Endothelial cell of umbilical vein (primary cell): ENCODE measurements around the gene KLHDC1.

Experiments used
- CTCF ChIP-seq, 2 donors: IDR thresholded peaks; 1 replicate in 1 of 2; 2 replicates in 1 of 2; pipeline ENCODE4 v1.5.1; 2011; ENCODE audit warnings: low read length in 2 of 2, mild to moderate bottlenecking in 2 of 2, moderate library complexity in 2 of 2, control low read depth in 1 of 2, inconsistent platforms in 1 of 2, low read depth in 1 of 2; ENCODE audit not compliant: insufficient read depth in 1 of 2; ENCODE audit errors: extremely low read depth in 1 of 2
- EZH2 ChIP-seq: IDR thresholded peaks from 2 replicates; pipeline ENCODE4 v1.6.1; 2012; ENCODE audit warnings: borderline replicate concordance, low read depth, mild to moderate bottlenecking, moderate library complexity, low read length, inconsistent platforms; ENCODE audit not compliant: severe bottlenecking
- JUN ChIP-seq: IDR thresholded peaks from 2 replicates; pipeline ENCODE4 v1.6.1; 2011; ENCODE audit warnings: borderline replicate concordance, low read depth; ENCODE audit not compliant: insufficient read length, insufficient read depth
- MAX ChIP-seq: IDR thresholded peaks from 2 replicates; pipeline ENCODE4 v1.6.1; 2011; ENCODE audit not compliant: insufficient read depth, insufficient read length
- MYC ChIP-seq: IDR thresholded peaks from one replicate; pipeline ENCODE4 v1.6.1; 2011; ENCODE audit warnings: mild to moderate bottlenecking, low read depth, low read length

GRCh38 chr14:49783394-49784014 is 90.6 kb downstream of the KLHDC1 start:
- TF ChIP-seq CTCF (IDR thresholded peaks at IDR 0.05; ENCODE audit: extremely low read depth in 1 of 2, insufficient read depth in 1 of 2, low read depth in 1 of 2, low read length in 2 of 2) (no peak), EZH2 (no peak), MYC (no peak), JUN (no peak), MAX (no peak)
